GM21737 (cell line): Measurements from ENCODE around the gene PDILT.

Source experiments
- ATAC-seq: cut with Tn5 transposase; IDR thresholded peaks from one replicate; pipeline ENCODE4 v1.9.1; 2021; ENCODE audit warnings: mild to moderate bottlenecking, moderate library complexity; ENCODE audit not compliant: unreplicated experiment

The PDILT gene

DNA sequence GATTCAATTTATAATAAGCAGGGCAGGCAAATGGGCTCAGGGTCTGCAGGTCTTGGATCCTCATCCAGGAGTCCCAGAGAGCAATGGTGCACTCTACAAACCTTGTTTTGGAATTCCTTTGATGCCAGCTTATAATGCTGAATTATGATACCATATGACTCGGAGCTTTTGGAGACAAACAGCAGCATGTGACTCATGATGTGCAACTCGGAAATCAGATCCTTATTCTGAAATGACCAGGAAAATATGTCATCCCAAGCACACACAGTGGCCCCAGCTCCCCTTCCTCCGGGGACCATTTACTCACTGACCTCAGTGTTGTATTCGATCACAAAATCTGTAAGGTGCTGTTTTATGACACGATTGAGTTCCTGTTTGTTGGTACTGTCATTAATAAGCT, 31.8 kb downstream of the PDILT start:
- ATAC-seq: no peak

DNA sequence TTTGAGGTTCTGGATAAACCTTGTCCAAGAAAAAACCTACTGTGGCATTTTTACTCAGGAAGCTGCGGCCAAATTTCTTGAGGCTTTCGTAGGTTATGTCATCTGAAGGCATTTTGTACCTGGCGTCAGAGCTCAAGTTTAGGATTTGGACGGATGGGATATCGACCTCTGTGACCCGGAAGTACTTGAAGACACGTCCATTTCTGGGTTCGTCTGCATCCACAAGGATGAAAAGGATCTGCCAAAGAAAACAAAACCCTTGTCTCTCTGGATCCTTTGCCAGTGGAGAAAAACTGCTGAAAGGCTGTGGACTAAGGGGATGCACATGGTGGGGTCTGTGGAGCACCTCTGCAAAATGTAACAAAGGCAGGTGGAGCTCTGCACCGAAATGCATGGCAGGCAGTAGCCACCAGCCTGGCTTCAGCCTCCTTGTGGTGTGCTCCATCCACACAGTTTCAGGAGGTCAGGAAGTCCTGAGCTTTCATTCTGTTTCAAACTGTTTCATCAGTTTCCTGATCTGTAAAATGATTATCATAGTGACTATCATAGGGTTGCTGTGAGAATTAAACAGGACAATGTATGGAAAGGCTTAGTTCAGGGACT, 35.0 kb downstream of the PDILT start:
- ATAC-seq: no peak

DNA sequence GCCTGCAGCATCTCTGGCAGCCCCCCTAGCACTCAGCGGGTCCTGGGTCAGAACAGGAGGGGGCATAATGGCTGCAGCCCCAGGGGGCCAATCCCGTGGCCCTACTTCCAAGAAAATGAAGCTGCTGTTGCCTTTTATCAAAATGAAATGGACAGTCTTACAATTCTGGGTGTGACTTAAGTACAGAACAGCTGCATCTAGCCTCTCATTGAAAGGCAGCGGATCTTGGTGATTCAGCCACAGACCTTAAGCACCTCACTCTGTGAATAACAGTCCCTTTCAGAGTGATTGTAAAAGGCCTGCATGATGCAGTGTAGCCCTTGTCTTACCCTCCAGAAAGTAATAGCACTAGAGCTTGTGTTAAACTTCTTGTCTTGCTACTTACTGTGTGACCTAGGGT, 40.5 kb downstream of the PDILT start:
- no peak for ATAC-seq

DNA sequence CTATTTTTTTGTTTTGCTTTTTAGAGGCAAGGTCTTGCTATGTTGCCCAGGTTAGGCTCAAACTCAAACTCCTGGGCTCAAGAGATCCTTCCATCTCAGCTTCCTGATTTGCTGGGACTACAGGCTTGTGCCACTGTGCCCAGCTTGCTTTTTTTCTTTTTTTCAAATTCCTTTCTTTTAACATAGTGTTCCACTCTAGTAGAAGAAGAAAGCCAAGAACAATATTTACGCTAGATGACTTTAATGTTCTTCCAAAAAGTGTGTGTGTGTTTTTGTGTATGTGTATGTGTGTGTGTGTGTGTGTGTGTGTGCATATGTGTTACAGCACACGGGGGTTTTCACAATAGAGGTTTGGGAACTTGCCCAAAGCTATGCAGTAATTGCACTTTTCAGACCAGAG, 41.3 kb downstream of the PDILT start:
- ATAC-seq: no peak

DNA sequence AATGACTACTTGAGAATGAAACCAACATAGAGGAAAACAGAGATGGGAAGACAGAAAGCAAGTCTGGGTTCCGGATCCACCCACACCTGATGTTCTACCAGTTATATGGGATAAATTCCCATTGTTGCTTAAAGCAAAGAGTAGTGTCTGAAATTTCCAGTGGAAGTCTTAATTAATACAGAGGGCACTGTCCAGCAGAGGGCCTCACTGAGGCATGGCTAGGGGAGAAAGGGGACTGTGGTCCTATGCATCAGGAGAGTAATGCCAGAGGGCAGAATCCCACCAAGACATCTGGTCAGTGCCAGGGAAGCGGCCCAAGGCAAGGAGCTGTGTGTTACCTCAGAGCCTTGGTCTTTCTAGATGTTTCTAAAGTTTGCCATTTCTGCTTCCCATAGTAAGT, 44.5 kb downstream of the PDILT start:
- no peak for ATAC-seq

DNA sequence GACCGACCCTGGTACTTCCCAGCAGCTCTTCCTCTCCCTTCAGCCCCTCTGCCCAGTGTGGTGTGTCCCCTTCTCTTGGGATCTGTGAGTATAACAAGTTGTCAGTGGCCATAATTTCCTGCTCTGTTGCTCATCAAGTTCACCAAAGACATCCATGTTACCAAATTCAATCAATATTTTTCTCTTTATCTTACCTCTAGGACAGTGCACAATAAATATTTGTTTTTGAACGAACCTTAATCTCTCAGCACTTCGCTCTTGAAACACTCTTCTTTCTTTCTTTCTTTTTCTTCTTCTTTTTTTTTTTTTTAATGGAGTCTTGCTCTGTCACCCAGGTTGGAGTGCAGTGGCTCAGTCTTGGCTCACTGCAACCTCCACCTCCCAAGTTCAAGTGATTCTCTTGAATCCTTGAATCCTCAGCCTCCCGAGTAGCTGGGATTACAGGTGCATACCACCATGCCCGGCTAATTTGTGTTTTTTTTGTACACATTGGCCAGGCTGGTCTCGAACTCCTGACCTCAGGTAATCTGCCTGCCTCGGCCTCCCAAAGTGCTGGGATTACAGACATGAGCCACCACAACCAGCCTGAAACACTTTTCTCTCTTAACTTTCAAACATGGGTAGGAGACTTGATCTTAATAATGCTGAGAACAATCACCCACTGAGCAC, 49.3 kb downstream of the PDILT start:
- ATAC-seq: no peak

DNA sequence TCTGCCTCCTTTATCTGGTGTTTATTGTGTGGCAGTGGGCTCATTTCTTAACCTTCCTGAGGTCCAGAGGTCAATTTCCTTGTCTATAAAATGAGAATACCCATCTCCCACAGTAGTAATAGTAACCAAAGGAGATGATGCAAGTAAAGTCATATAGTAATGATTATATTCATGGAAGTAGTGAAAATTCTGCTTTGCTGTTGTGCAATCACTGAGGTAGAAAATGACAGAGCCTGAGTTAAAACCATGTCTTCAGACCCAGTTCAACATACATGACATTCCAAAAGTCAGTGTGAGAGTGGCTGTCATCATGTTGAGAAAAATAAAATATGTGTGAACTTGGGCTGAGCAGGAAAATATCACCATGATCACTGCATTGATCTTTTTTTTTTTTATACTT, 51.2 kb downstream of the PDILT start:
- ATAC-seq: no peak

DNA sequence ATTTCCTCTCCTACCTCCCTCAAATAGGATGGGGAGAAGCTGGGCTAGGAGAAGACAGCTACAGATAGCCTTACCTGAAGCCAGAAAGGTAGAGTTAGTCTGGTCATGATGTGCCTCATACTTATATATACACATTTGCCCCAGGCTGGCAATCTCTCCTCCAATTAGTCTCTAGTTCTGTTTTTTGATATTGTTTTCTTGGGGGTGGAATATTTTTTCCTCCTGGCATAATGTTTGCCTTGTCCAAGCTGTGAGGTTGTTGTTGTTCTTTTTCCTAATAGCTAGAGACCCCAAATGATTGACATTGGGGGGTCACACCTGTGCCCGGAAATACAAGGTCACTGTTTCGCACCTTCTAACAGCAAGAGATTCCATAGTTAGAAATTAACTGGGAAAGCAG, 51.9 kb downstream of the PDILT start, which contains the start of gene UMOD:
Gene UMOD, minus strand, starts transcription at position 101 of the 400 bp plus-strand sequence. CDS start 1,978 bp downstream, outside the sequence.
- ATAC-seq: no peak

DNA sequence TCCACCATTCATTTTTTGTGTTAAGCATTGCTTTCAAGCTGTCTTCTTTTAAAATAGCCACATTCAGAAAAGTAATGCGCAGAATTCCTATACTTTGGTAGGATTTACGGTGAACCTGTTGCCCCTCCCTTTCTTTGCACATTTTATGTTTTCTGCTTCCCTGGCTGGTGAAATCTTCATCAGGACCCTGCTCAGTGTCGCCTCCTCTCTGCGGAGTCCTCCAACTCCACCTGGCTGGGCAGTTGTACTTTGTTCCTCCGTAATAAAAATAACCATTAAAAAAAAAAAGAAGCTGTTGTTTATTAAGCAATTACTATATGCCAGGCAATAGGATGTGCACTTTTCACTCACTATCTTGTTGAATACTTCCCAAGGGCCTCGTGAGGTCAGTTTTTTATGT, 54.9 kb downstream of the PDILT start:
- no peak for ATAC-seq

DNA sequence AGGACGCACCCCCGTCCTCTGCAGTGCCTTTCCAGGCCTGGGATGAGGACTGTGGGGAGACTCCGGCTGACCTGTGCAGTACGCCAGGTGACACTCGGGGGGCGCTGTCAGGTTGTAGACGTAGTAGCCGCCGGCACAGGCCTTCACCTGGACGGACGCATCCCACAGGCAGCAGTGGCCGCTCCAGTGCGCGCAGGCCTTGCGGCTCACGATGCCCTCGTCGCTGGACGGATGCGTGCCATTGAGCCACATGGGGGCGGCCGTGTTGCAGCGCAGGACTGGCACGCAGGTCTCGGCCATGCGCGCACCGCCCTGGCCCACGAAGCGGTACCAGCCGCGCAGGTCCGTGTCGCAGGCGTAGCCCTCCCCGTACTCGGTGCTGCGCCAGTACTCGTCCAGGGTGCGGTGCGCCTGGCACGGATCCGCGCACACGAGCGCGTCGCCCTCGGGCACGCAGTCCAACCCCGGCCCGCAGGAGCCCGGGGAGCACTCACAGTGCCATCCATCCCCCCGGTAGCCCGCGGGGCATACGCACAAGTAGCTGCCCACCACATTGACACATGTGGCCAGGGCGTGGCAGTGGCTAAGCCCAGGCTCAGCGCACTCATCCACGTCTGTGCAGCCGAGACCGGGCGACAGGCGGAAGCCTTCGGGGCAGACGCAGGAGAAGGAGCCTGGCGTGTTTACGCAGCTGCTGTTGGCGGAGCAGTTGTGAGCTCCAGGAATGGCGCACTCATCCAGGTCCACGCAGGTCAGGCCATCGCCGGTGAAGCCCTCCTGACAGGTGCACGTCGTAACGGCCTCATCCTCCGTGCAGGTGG, 56.0 kb downstream of the PDILT start:
- ATAC-seq: no peak

DNA sequence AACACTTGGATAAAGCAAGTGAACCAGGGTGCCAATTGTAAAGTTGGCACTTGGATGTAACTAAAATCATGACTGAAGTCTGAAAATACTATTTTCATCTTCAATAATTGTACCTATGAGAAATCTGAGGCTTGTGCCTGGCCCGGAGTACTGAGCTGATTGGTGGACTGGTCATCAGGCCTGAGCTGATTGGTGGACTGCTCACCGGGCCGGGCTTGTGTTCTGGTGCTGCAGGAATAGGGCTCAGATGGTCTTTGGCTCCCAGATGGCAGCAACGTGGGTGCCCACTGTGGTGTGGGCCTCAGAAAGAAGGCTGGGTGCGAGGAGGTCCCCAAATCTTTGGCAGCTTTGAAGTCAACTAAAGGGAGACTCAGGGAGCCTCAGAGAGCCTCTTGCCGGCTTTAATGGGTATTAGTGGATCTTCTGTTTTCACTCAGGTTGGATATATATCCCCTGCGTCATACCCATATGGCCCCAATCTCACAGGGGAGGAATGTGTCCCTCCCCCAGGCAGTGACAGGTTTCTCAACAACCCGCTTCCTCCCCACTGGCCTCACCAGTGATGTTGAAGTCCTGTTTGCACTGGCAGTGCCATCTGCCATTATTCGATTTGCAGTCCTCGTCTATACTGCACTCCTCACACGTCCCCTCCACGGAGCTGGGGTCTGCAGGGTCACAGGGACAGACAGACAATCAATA, 56.7 kb downstream of the PDILT start:
- no peak for ATAC-seq

DNA sequence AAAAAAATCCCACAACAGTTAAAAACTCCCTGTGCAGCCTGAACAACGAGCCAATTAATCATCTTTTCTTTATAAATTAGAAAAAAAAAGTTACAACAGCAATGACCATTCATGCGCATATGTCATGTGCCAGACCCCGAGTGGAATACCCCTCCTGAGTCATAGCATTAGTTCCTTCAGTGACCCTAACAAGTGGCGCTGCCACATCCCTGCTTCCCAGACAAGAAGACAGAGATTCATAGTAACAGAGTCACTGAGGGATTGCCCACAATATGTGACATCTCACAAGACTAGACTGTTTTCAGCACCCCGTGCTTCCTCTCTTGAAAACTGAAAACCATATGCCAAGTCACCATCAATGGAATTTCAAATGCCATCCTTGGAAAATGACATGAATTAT, 59.9 kb downstream of the PDILT start:
- ATAC-seq: no peak

DNA sequence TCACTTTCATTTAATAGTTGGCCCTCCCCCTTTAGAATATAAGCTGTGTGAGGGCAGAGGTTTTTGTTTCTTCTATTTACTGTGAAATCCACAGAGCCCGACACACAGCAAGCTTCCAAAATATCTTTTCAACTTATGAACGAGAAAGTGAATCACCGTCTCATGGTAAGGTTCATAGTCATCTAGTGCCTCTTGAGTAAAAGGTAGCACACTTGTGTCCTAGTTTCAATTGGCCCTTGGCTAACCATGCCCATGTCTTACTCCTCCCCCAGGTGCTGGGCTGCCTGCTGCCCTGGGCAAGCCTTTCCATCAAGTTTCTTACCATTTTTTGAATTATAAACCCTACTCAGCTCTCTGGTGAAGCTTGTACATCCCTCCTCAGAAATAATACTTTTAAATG, 64.8 kb downstream of the PDILT start:
- no peak for ATAC-seq

DNA sequence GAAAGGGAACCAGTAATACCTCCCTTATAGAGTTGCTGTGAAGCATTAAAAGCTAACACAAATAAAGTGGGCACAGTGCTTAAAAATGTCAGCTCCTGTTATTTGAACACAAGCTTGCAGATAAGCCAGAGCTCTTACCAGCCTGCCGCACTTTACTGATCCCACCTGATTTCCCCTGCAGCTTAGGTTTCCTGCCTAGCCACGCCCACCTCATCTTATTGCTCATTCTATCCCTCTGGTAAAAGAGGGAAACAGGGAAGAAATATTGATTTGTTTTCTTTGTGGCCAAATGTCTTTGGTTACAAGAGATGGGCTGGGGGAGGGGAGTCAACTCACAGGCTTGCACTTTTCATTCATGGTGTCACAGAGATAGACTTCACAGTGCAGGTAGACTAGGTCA, 67.6 kb downstream of the PDILT start:
- no peak for ATAC-seq

DNA sequence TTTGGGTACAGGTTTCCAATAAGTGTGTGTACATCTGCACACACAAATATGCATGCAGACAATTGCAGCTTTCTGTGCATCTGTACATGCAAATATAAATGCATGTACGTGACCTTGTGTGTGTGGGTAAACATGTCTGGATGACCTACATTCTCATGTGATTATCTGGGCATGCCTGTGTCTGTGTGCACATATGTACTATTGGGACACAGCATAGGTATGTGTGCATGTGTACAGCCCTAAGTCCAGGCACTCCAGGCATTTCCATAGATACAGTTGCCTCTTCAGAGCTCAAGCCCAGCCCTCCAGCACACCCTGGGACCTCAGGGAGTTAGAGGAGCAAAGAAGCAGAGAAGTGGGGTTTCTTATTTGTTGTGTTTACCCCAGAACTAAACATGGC, 70.1 kb downstream of the PDILT start:
- no peak for ATAC-seq

DNA sequence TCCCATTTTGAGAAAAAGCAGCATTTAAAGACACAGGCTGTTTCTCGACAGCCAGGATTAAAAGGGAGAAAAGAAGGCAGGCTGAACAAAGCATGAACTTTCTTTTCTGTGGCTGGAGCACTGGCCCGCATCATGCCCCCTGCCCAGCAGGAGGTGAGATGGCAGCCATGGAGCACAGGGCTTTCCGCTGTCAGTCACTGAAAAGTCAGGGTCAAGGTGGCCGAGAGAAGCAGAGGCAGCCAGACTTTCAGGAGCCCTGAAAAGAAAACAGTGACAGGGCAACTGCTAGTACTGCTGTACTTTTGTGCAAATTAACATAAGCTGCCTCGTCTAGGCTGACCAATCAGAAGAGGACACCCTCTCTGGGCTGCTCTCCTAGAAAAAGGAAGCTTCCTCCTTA, 71.4 kb downstream of the PDILT start:
- ATAC-seq: no peak

DNA sequence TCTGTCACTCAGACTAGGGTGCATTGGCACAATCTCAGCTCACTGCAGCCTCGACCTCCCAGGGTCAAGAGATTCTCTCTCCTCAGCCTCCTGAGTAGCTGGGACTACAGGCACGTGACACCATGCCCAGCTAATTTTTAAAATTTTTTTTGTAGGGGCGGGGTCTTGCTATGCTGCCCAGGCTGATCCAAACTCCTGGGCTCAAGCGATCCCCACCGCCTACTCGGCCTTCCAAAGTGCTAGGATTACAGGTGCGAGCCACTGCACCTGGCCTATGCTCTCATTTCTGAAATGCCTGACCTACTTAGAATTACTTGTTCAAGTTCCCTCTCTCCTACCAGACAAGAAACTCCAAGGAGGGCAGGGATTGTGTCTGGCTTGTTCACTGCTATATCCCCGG, 72.1 kb downstream of the PDILT start:
- no peak for ATAC-seq

DNA sequence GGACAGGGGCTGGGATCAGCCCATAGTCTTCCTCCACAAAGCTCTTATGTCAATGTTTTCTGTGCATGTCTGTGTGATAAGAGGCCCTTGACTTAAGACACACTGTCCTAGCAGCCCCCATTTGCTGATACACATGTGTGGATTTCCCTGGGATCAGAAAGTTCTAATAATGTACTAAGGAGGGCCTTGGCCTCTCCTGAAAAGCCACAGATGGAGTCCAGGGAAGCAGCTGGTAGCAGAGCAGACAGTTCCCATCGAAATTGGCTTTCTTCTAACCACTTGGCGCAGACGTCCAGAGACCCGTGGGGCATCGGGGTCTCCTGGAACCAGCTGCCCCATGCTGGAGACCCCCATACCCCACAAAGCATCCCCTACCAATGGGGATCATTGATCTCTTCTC, 72.9 kb downstream of the PDILT start:
- ATAC-seq: no peak

DNA sequence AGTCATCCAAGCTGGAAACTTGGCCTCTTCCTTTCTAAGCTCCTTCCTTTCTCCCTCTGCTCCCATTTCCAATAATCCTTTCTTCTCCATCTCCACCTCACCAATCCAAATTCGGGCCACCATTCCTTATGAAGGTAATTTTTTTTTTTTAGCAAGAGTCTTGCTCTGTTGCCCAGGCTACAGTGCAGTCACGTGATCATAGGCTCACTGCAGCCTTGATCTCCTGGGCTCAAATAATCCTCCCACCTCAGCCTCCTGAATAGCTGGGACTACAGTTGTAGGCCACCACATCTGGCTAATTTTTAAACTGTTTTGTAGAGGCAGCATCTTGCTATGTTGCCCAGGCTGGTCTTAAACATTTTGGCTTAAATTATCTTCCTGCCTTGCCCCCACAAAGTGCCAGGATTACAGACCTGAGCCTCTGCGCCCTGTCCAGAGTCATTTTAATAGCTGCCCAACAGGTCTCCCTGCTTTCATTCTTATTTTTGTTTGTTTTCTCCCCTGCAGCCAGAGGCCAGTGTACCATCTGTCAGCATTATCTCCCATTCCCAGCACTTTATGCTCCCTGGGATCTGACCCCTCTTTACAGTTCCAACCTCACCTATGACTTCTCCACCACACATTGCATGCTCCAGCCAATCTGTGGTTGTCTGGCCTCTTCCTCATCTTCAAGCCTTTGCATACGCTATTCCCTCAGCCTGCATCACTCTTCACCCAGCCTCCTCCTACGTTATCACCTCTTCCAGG, 75.0 kb downstream of the PDILT start:
- ATAC-seq: no peak

DNA sequence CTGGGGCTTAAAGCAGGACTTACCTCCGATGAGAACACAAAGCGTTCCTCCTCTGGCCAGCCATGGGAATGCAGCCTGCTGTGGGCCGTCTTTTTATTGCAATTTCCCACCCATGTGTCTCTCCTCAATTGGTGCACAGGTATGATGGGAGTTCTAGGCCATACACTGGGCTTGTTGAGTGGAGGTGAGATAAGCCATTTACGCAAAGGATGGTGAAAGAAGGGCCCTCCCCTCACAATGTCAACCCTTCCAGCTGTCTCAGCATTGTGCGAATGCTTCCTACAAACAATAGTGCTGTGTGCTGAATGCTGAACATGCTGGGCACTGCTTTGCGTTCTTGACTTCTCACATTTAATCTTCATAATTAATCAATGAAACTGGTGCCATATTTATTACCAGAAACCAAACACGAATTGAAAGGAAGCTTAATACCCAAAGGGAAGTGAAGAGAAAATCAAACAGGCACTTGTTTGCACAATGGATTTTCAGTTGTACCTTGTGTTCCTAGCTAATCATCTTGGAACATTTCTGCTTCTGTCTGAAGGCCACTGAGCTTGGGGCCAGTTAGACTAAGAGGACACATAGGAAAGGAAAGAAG, 77.0 kb downstream of the PDILT start, which contains the start of gene GP2:
Gene GP2, minus strand, starts transcription at position 70 of the 598 bp plus-strand sequence. CDS start 1,082 bp downstream, outside the sequence.
- ATAC-seq: no peak
